ENCODE results near the gene CFAP46. TPM values are rescaled to one million over a fixed set of nuclear protein-coding genes. Genes with fewer than 3 reads are reported as not detected.

The CFAP46 gene
- total RNA-seq, 1 experiment from 2014 or later: 3.3 TPM

DNA sequence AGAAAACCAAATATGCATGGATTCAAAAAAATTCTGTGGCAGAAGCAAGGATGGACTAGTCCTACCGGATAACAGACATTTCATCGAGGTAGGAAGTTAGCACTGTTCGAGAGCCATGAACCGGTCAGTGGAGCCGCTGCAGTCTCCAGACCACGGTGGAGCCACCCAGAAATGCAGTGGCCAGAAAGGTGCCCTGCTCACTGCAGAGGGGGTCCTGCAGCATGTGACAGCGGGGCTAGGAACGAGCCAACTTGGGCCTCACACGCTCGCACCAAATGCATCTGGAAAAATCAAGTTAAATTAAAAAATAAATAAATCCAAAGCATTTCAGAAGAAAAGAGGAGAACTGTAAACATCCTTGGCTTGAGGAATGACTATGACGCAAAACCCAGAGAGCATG lies 13.1 kb upstream of the CFAP46 start (continued):
- TF ChIP-seq, protein P1, sequence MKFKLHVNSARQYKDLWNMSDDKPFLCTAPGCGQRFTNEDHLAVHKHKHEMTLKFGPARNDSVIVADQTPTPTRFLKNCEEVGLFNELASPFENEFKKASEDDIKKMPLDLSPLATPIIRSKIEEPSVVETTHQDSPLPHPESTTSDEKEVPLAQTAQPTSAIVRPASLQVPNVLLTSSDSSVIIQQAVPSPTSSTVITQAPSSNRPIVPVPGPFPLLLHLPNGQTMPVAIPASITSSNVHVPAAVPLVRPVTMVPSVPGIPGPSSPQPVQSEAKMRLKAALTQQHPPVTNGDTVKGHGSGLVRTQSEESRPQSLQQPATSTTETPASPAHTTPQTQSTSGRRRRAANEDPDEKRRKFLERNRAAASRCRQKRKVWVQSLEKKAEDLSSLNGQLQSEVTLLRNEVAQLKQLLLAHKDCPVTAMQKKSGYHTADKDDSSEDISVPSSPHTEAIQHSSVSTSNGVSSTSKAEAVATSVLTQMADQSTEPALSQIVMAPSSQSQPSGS (CRISPR knock-in tag; IDR thresholded peaks at IDR 0.05; ENCODE audit: borderline replicate concordance, low read depth): no peak
- TF ChIP-seq FOXP1 (CRISPR knock-in tag; IDR thresholded peaks at IDR 0.05; ENCODE audit: borderline replicate concordance): no peak
- TF ChIP-seq, protein P2, sequence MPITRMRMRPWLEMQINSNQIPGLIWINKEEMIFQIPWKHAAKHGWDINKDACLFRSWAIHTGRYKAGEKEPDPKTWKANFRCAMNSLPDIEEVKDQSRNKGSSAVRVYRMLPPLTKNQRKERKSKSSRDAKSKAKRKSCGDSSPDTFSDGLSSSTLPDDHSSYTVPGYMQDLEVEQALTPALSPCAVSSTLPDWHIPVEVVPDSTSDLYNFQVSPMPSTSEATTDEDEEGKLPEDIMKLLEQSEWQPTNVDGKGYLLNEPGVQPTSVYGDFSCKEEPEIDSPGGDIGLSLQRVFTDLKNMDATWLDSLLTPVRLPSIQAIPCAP (CRISPR knock-in tag; IDR thresholded peaks at IDR 0.05): no peak
- TF ChIP-seq GABPB1 (CRISPR knock-in tag; IDR thresholded peaks at IDR 0.05): no peak
- TF ChIP-seq, protein P3, sequence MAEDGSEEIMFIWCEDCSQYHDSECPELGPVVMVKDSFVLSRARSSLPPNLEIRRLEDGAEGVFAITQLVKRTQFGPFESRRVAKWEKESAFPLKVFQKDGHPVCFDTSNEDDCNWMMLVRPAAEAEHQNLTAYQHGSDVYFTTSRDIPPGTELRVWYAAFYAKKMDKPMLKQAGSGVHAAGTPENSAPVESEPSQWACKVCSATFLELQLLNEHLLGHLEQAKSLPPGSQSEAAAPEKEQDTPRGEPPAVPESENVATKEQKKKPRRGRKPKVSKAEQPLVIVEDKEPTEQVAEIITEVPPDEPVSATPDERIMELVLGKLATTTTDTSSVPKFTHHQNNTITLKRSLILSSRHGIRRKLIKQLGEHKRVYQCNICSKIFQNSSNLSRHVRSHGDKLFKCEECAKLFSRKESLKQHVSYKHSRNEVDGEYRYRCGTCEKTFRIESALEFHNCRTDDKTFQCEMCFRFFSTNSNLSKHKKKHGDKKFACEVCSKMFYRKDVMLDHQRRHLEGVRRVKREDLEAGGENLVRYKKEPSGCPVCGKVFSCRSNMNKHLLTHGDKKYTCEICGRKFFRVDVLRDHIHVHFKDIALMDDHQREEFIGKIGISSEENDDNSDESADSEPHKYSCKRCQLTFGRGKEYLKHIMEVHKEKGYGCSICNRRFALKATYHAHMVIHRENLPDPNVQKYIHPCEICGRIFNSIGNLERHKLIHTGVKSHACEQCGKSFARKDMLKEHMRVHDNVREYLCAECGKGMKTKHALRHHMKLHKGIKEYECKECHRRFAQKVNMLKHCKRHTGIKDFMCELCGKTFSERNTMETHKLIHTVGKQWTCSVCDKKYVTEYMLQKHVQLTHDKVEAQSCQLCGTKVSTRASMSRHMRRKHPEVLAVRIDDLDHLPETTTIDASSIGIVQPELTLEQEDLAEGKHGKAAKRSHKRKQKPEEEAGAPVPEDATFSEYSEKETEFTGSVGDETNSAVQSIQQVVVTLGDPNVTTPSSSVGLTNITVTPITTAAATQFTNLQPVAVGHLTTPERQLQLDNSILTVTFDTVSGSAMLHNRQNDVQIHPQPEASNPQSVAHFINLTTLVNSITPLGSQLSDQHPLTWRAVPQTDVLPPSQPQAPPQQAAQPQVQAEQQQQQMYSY (CRISPR knock-in tag; IDR thresholded peaks at IDR 0.05): no peak

DNA sequence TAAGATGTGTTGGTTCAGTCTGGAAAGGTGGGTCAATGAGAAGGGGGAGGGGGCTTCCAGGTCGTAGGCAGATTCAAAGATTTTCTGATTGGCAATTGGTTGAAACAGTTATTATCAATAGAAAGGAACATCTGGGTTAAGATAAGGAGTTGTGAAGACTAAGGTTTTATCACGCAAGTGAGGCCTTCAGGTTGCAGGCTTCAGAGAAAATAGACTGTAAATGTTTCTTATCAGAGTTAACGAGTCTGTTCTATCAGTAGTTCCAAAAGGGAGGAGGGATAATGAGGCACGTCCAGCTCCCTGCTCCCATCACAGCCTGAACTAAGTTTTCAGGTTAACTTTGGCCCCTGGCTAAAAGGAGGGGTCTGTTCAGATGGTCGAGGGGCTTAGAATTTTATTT lies 11.1 kb upstream of the CFAP46 start:
- Mint-ChIP-seq H3K9me3 (no peaks in the 10 kb centered on the region), H3K4me1 (no peaks in the 10 kb centered on the region), H3K27ac (no peak overlapping the region), H3K27me3 (ENCODE audit: low read depth) (no peaks in the 10 kb centered on the region), H3K4me3 (no peak overlapping the region), H3K36me3 (no peaks in the 10 kb centered on the region)
- DNase-seq (ENCODE audit: low spot score) (no peak), ATAC-seq (no peak)
- ChIA-PET POLR2A (no interaction called here), CTCF (no interaction called here)
- TF ChIP-seq KAT7 (CRISPR knock-in tag; IDR thresholded peaks at IDR 0.05; ENCODE audit: borderline replicate concordance): no peak
- TF ChIP-seq, protein P4, sequence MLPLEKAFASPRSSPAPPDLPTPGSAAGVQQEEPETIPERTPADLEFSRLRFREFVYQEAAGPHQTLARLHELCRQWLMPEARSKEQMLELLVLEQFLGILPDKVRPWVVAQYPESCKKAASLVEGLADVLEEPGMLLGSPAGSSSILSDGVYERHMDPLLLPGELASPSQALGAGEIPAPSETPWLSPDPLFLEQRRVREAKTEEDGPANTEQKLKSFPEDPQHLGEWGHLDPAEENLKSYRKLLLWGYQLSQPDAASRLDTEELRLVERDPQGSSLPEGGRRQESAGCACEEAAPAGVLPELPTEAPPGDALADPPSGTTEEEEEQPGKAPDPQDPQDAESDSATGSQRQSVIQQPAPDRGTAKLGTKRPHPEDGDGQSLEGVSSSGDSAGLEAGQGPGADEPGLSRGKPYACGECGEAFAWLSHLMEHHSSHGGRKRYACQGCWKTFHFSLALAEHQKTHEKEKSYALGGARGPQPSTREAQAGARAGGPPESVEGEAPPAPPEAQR (CRISPR knock-in tag; IDR thresholded peaks at IDR 0.05): no peak
- TF ChIP-seq CBFB (CRISPR knock-in tag; IDR thresholded peaks at IDR 0.05; ENCODE audit: low read depth): no peak
- TF ChIP-seq PRRX2 (CRISPR knock-in tag; IDR thresholded peaks at IDR 0.05): no peak
- TF ChIP-seq CREM (CRISPR knock-in tag; IDR thresholded peaks at IDR 0.05): no peak
- TF ChIP-seq, protein P5, sequence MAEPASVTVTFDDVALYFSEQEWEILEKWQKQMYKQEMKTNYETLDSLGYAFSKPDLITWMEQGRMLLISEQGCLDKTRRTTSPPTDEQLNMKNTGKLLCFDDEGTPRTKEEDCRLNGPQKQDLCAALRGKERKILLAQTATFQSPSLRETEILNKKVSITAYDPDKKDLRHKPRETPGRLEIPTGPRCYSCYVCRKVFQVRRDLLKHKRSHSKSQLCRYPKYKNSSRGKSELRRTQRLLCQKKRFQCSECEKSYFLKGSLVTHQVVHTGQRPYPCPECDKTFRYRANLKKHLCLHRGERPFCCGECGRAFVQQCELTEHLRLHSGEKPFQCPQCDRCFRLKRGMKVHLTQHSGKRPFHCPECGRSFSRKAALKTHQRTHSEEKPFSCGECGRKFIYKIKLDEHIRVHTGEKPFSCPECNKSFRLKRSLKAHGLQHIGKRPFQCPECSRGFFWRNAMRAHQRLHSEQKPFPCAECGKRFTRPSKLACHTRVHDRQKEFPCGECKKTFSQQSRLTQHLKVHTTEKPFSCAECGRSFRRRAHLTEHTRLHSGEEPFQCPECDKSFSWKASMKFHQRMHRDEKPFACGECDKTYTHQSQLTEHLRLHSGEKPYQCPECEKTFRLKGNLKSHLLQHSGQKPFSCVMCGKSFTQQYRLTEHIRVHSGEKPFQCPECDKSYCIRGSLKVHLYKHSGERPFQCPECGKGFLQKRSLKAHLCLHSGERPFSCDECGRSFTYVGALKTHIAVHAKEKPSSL (CRISPR knock-in tag; conservative IDR thresholded peaks at IDR 0.05): no peak
- TF ChIP-seq JAZF1 (CRISPR knock-in tag; IDR thresholded peaks at IDR 0.05): no peak

DNA sequence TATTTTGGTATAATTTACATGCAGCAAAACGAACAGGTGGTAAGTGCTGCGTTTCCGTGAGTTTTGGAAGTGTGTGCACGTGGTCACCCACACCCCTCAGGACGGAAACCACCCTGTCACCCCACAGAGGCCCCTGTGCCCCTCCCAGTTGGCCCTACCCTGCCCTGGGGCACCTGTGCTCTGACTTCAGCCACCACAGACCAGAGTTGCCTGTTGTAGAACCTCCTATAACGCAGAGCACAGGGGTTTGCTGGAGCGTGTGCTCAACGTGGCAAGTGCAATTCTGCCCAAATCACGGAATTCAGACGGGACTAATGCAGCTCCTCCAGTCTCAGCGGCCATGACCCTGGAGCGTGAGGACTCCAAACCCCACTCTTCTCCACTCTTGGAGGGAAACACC lies 9.6 kb upstream of the CFAP46 start:
- peaks cover 5% of the 10 kb centered on the region for H3K9me3 Mint-ChIP-seq
- TF ChIP-seq, protein P6, sequence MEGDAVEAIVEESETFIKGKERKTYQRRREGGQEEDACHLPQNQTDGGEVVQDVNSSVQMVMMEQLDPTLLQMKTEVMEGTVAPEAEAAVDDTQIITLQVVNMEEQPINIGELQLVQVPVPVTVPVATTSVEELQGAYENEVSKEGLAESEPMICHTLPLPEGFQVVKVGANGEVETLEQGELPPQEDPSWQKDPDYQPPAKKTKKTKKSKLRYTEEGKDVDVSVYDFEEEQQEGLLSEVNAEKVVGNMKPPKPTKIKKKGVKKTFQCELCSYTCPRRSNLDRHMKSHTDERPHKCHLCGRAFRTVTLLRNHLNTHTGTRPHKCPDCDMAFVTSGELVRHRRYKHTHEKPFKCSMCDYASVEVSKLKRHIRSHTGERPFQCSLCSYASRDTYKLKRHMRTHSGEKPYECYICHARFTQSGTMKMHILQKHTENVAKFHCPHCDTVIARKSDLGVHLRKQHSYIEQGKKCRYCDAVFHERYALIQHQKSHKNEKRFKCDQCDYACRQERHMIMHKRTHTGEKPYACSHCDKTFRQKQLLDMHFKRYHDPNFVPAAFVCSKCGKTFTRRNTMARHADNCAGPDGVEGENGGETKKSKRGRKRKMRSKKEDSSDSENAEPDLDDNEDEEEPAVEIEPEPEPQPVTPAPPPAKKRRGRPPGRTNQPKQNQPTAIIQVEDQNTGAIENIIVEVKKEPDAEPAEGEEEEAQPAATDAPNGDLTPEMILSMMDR (IDR thresholded peaks at IDR 0.05): no peak
- no peak for TF ChIP-seq FOXK1 (CRISPR knock-in tag; IDR thresholded peaks at IDR 0.05)
- TF ChIP-seq SP1 (CRISPR knock-in tag; conservative IDR thresholded peaks at IDR 0.05): no peak
- no peak for TF ChIP-seq PRRX2 (CRISPR knock-in tag; IDR thresholded peaks at IDR 0.05)
- no peak for TF ChIP-seq CREB1 (CRISPR knock-in tag; IDR thresholded peaks at IDR 0.05)
- TF ChIP-seq FOXJ3 (CRISPR knock-in tag; IDR thresholded peaks at IDR 0.05; ENCODE audit: borderline replicate concordance): no peak
- no peak for TF ChIP-seq ATF1 (CRISPR knock-in tag; IDR thresholded peaks at IDR 0.05)
- no peaks in the 10 kb centered on the region for H3K36me3 Mint-ChIP-seq
- no peaks in the 10 kb centered on the region for H3K27me3 Mint-ChIP-seq (ENCODE audit: low read depth)
- peaks cover 7% of the 10 kb centered on the region; the same call in 1 of the 2 replicates for H3K4me1 Mint-ChIP-seq
- ChIA-PET CTCF (no interaction called here), POLR2A (no interaction called here)
- H3K27ac Mint-ChIP-seq: no peak overlapping the region
- ATAC-seq (no peak), DNase-seq (ENCODE audit: low spot score) (no peak)
- H3K4me3 Mint-ChIP-seq: no peak overlapping the region
